Measurements from ENCODE around the gene ELP6.

DNA sequence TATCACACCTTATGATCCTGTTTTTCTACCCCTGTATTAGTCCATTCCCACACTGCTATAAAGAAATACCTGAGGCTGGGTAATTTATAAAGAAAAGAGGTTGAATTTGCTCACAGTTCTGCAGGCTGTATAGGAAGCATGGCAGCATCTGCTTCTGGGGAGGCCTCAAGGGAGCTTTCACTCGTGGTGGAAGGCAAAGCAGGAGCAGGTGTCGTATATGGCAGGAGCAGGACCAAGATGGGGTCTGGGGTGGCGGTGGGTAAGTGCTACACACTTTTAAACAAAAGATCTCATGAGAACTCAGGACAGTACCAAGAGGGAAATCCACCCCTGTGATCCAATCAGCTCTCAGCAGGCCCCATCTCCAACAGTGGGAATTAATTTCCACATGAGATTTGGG lies 22.3 kb downstream of the ELP6 start:
- TF ChIP-seq, protein P1, sequence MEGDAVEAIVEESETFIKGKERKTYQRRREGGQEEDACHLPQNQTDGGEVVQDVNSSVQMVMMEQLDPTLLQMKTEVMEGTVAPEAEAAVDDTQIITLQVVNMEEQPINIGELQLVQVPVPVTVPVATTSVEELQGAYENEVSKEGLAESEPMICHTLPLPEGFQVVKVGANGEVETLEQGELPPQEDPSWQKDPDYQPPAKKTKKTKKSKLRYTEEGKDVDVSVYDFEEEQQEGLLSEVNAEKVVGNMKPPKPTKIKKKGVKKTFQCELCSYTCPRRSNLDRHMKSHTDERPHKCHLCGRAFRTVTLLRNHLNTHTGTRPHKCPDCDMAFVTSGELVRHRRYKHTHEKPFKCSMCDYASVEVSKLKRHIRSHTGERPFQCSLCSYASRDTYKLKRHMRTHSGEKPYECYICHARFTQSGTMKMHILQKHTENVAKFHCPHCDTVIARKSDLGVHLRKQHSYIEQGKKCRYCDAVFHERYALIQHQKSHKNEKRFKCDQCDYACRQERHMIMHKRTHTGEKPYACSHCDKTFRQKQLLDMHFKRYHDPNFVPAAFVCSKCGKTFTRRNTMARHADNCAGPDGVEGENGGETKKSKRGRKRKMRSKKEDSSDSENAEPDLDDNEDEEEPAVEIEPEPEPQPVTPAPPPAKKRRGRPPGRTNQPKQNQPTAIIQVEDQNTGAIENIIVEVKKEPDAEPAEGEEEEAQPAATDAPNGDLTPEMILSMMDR (IDR thresholded peaks at IDR 0.05) = no peak
- no peak for TF ChIP-seq EZH2 (IDR thresholded peaks at IDR 0.05; ENCODE audit: borderline replicate concordance, insufficient read depth, low read depth, low read length, poor library complexity, severe bottlenecking)

Data from B cell (primary cell).